ENCODE measurements around the gene LRRC74A. TPM values are rescaled to one million over a fixed set of nuclear protein-coding genes. Genes with fewer than 3 reads are reported as not detected.
A peak's percentile ranks its signal among the peaks of the same experiment; 100 is the strongest.

The LRRC74A gene
- total RNA-seq, result not detected in 2 replicates
- polyA plus RNA-seq, result not detected in 2 replicates
- polyA plus RNA-seq (2011; cell fraction: cytosol; rRNA removed), result not detected in 2 replicates
- not detected in 2 replicates for polyA plus RNA-seq (2011; cell fraction: nucleus; rRNA removed)
- polyA plus RNA-seq (2012), result not detected in 2 replicates
- polyA minus RNA-seq, result not detected in 2 replicates
- not detected for polyA minus RNA-seq (2011; cell fraction: cytosol; rRNA and poly(A)+ RNA removed)
- polyA minus RNA-seq (2011; cell fraction: nucleus; rRNA and poly(A)+ RNA removed), result not detected in 2 replicates
- Bru-seq, nascent RNA, result not detected
- BruChase-seq, experiment 1, labeled RNA remaining after a 6-hour chase, result not detected
- percentile 3 among the genes with signal in this experiment for BruChase-seq, experiment 2, labeled RNA remaining after a 2-hour chase
- long read RNA-seq, result 0 reads

GRCh38 chr14:76826122-76826521 is at the start of gene LRRC74A:
Gene LRRC74A, plus strand, starts transcription at chr14:76826408. Its CDS starts 290 bp downstream, at chr14:76826698.
- intact Hi-C loops (cut with micrococcal nuclease) (no loop called here), dilution Hi-C loops (cut with MboI; ENCODE audit: extremely low pct_ligation_motif_present, low sequenced_read_pairs) (no loop called here)
- ChIA-PET POLR2A (no interaction called here), CTCF (no interaction called here)
- TF ChIP-seq CTCF (IDR thresholded peaks at IDR 0.05; ENCODE audit: extremely low read depth in 1 of 2, insufficient read depth in 1 of 2, low read depth in 1 of 2, low read length in 2 of 2) (no peak), MAX (IDR thresholded peaks at IDR 0.05; ENCODE audit: insufficient read depth, insufficient read length) (no peak), FOS (IDR thresholded peaks at IDR 0.05; ENCODE audit: borderline replicate concordance, insufficient read depth, low read length) (no peak), MYC (IDR thresholded peaks at IDR 0.05; ENCODE audit: low read depth, low read length) (no peak), POLR2AphosphoS5 (IDR thresholded peaks at IDR 0.05; ENCODE audit: insufficient read depth, low read depth, low read length) (no peak), POLR2A (IDR thresholded peaks at IDR 0.05; ENCODE audit: low read depth, low read length) (no peak), EZH2 (IDR thresholded peaks at IDR 0.05; ENCODE audit: borderline replicate concordance, low read depth, low read length, severe bottlenecking) (no peak), JUN (IDR thresholded peaks at IDR 0.05; ENCODE audit: borderline replicate concordance, insufficient read depth, insufficient read length, low read depth) (no peak)
- Histone ChIP-seq H3K9me1 (replicated peaks; ENCODE audit: control insufficient read depth, extremely low read depth, insufficient read depth, low read length) (no peaks in the 10 kb centered on the region), H2AFZ (ENCODE audit: low read depth, low read length) (no peak within 1 kb of the TSS), H3K4me3 (replicated peaks in 1 of 3; ENCODE audit: insufficient read depth in 1 of 3, low read depth in 1 of 3, low read length in 3 of 3) (no peak within 1 kb of the TSS), H3K4me1 (ENCODE audit: control insufficient read depth, extremely low read depth, insufficient read depth, low read length) (no peaks in the 10 kb centered on the region), H3K79me2 (ENCODE audit: control insufficient read depth, insufficient read depth, low read length) (no peaks in the 10 kb centered on the region), H3K4me2 (ENCODE audit: insufficient read depth, low read length) (no peak within 1 kb of the TSS), H3K9ac (replicated peaks; ENCODE audit: extremely low read depth, insufficient read depth, low read length) (no peak within 1 kb of the TSS), H3K36me3 (ENCODE audit: control insufficient read depth in 2 of 2, extremely low read depth in 1 of 2, insufficient read depth in 2 of 2, low read length in 2 of 2) (no peaks in the 10 kb centered on the region), H3K27me3 (ENCODE audit: control insufficient read depth in 2 of 2, insufficient read depth in 2 of 2, low read length in 2 of 2) (no peaks in the 10 kb centered on the region), H3K9me3 (replicated peaks; ENCODE audit: control insufficient read depth, insufficient read depth, low read length) (no peaks in the 10 kb centered on the region), H3K27ac (ENCODE audit: insufficient read depth, low read depth, low read length) (no peak within 1 kb of the TSS), H4K20me1 (replicated peaks; ENCODE audit: control insufficient read depth, extremely low read depth, insufficient read depth, low read length) (no peaks in the 10 kb centered on the region)
- no TSS peak for BruUV-seq (replicated peaks)
- FAIRE-seq, result no peak
- no peak for DNase-seq (ENCODE audit: low read depth, low spot score)

Data from endothelial cell of umbilical vein (primary cell).